Stimulated activated naive CD8-positive, alpha-beta T cell treated with anti-CD3 and anti-CD28 coated beads, Interleukin-15, amount 100 ng/mL, for 72 hours (primary cell): ENCODE data around the gene FYB2.
"Not testable (repeated sequence)": the region's sequence is repeated elsewhere in the genome, so short reads cannot be mapped to it uniquely, and the experiment has no call there.

Experiments used
- ATAC-seq: fragments of 150-1000 bp; cut with Tn5 transposase; 2 replicates; pipeline ENCODE4 v1.10.0; 2021; ENCODE audit warnings: mild to moderate bottlenecking, moderate library complexity
- DNase-seq, 2 donors: peaks; one replicate each; pipeline ENCODE4 v3.0.0; 2021 to 2022
- H3K27ac Mint-ChIP-seq, 2 donors: one replicate each; pipeline ENCODE4 v1.8.0; 2022; ENCODE audit warnings: mild to moderate bottlenecking in 2 of 2, mixed read lengths in 2 of 2, moderate library complexity in 2 of 2
- H3K27me3 Mint-ChIP-seq: one replicate; pipeline ENCODE4 v1.8.0; 2022; ENCODE audit warnings: mixed read lengths
- H3K4me1 Mint-ChIP-seq: one replicate; pipeline ENCODE4 v1.8.0; 2022; ENCODE audit warnings: mild to moderate bottlenecking, mixed read lengths
- H3K4me3 Mint-ChIP-seq, 2 donors: one replicate each; pipeline ENCODE4 v1.8.0; 2022; ENCODE audit warnings: mild to moderate bottlenecking in 2 of 2, mixed read lengths in 2 of 2, moderate library complexity in 1 of 2
- H3K9me3 Mint-ChIP-seq, 2 donors: one replicate each; pipeline ENCODE4 v1.8.0; 2022; ENCODE audit warnings: mixed read lengths in 2 of 2

Gene FYB2

GRCh38 chr1:56788102-56788501 lies 31.1 kb downstream of the FYB2 start:
- Mint-ChIP-seq H3K4me3 (no peak overlapping the region), H3K9me3 (peaks cover 0 to 4% of the 10 kb centered on the region in 2 donors), H3K27ac (no peak overlapping the region), H3K27me3 (peaks cover 33% of the 10 kb centered on the region), H3K4me1 (no peaks in the 10 kb centered on the region)
- ATAC-seq (no peak), DNase-seq (no peak)

GRCh38 chr1:56787330-56787729 lies 31.9 kb downstream of the FYB2 start:
- Mint-ChIP-seq H3K27ac (no peak overlapping the region), H3K27me3 (peaks cover 29% of the 10 kb centered on the region), H3K4me1 (no peaks in the 10 kb centered on the region), H3K9me3 (peaks cover 0 to 4% of the 10 kb centered on the region in 2 donors), H3K4me3 (no peak overlapping the region)
- ATAC-seq (no peak), DNase-seq (no peak)

- Mint-ChIP-seq H3K27ac (no peak overlapping the region), H3K27me3 (peaks cover 9% of the 10 kb centered on the region), H3K4me1 (no peaks in the 10 kb centered on the region), H3K9me3 (no peaks in the 10 kb centered on the region), H3K4me3 (no peak overlapping the region)
- no peak for DNase-seq
- ATAC-seq = no peak
Observed at GRCh38 chr1:56782773-56783172, 36.4 kb downstream of the FYB2 start.

GRCh38 chr1:56780826-56781225 lies 38.4 kb downstream of the FYB2 start:
- Mint-ChIP-seq H3K4me3 (no peak overlapping the region), H3K27me3 (peaks cover 7% of the 10 kb centered on the region), H3K9me3 (no peaks in the 10 kb centered on the region), H3K27ac (no peak overlapping the region), H3K4me1 (no peaks in the 10 kb centered on the region)
- ATAC-seq = no peak
- DNase-seq = no peak

GRCh38 chr1:56780128-56780750 lies 39.0 kb downstream of the FYB2 start:
- ATAC-seq (no peak), DNase-seq (no peak)
- no peaks in the 10 kb centered on the region for H3K9me3 Mint-ChIP-seq
- no peaks in the 10 kb centered on the region for H3K4me1 Mint-ChIP-seq
- peak overlapping the region in 1 of 2 donors; percentile 48 for H3K27ac Mint-ChIP-seq
- no peak overlapping the region for H3K4me3 Mint-ChIP-seq
- H3K27me3 Mint-ChIP-seq = peaks cover under 1% of the 10 kb centered on the region

GRCh38 chr1:56777972-56778371 lies 41.2 kb downstream of the FYB2 start:
- no peaks in the 10 kb centered on the region for H3K4me1 Mint-ChIP-seq
- no peak for ATAC-seq
- H3K4me3 Mint-ChIP-seq = no peak overlapping the region
- no peak for DNase-seq
- no peaks in the 10 kb centered on the region for H3K27me3 Mint-ChIP-seq
- H3K27ac Mint-ChIP-seq = peak overlapping the region in 1 of 2 donors; percentile 3
- H3K9me3 Mint-ChIP-seq = no peaks in the 10 kb centered on the region

- not testable (repeated sequence) for ATAC-seq
Observed at GRCh38 chr1:56774732-56775131, 44.5 kb downstream of the FYB2 start.

GRCh38 chr1:56774067-56774609 lies 45.1 kb downstream of the FYB2 start:
- H3K27ac Mint-ChIP-seq = peak overlapping the region in 1 of 2 donors; percentile 73
- H3K4me1 Mint-ChIP-seq = no peaks in the 10 kb centered on the region
- H3K9me3 Mint-ChIP-seq = no peaks in the 10 kb centered on the region
- H3K4me3 Mint-ChIP-seq = peak overlapping the region; percentile 16 to 40
- peaks cover 10% of the 10 kb centered on the region for H3K27me3 Mint-ChIP-seq
- no peak for DNase-seq
- ATAC-seq = peak; percentile 43

More at GRCh38 chr1:56774732-56775131, 44.5 kb downstream of the FYB2 start:
- H3K9me3 Mint-ChIP-seq, H3K4me1 Mint-ChIP-seq, H3K27me3 Mint-ChIP-seq, DNase-seq, H3K4me3 Mint-ChIP-seq: not testable (repeated sequence)
- H3K27ac Mint-ChIP-seq = peak overlapping the region in 1 of 2 donors; percentile 73

GRCh38 chr1:56773341-56774066 lies 45.7 kb downstream of the FYB2 start:
- Mint-ChIP-seq H3K27me3 (peaks cover 16% of the 10 kb centered on the region), H3K27ac (peak overlapping the region in 1 of 2 donors; percentile 13), H3K4me3 (peak overlapping the region in 1 of 2 donors; percentile 30), H3K4me1 (no peaks in the 10 kb centered on the region), H3K9me3 (no peaks in the 10 kb centered on the region)
- DNase-seq (no peak), ATAC-seq (no peak)

GRCh38 chr1:56771717-56772116 lies 47.5 kb downstream of the FYB2 start:
- no peaks in the 10 kb centered on the region for H3K4me1 Mint-ChIP-seq
- ATAC-seq (no peak), DNase-seq (no peak)
- H3K9me3 Mint-ChIP-seq = no peaks in the 10 kb centered on the region
- H3K27me3 Mint-ChIP-seq = peaks cover 32% of the 10 kb centered on the region
- no peak overlapping the region for H3K4me3 Mint-ChIP-seq
- H3K27ac Mint-ChIP-seq = no peak overlapping the region

- Mint-ChIP-seq H3K27me3 (peaks cover 26% of the 10 kb centered on the region), H3K4me3 (no peak overlapping the region), H3K4me1 (no peaks in the 10 kb centered on the region), H3K9me3 (no peaks in the 10 kb centered on the region), H3K27ac (no peak overlapping the region)
- DNase-seq (no peak), ATAC-seq (no peak)
Observed at GRCh38 chr1:56758794-56759193, 60.4 kb downstream of the FYB2 start.

GRCh38 chr1:56758135-56758534 lies 61.1 kb downstream of the FYB2 start:
- H3K9me3 Mint-ChIP-seq = no peaks in the 10 kb centered on the region
- ATAC-seq = no peak
- H3K27ac Mint-ChIP-seq = no peak overlapping the region

GRCh38 chr1:56755911-56756310 lies 63.3 kb downstream of the FYB2 start:
- no peak for DNase-seq
- no peak for ATAC-seq
- Mint-ChIP-seq H3K27me3 (peaks cover 33% of the 10 kb centered on the region), H3K4me3 (no peak overlapping the region), H3K4me1 (no peaks in the 10 kb centered on the region), H3K9me3 (no peaks in the 10 kb centered on the region), H3K27ac (no peak overlapping the region)

More at GRCh38 chr1:56758135-56758534, 61.1 kb downstream of the FYB2 start:
- no peak for DNase-seq
- Mint-ChIP-seq H3K4me1 (no peaks in the 10 kb centered on the region), H3K4me3 (no peak overlapping the region), H3K27me3 (peaks cover 27% of the 10 kb centered on the region)

GRCh38 chr1:56754708-56755479 lies 64.3 kb downstream of the FYB2 start:
- no peak overlapping the region for H3K4me3 Mint-ChIP-seq
- DNase-seq = no peak
- no peaks in the 10 kb centered on the region for H3K4me1 Mint-ChIP-seq
- H3K27me3 Mint-ChIP-seq = peaks cover 33% of the 10 kb centered on the region
- no peak for ATAC-seq
- no peak overlapping the region for H3K27ac Mint-ChIP-seq
- H3K9me3 Mint-ChIP-seq = no peaks in the 10 kb centered on the region

GRCh38 chr1:56745231-56745630 lies 74.0 kb downstream of the FYB2 start:
- Mint-ChIP-seq H3K4me1 (no peaks in the 10 kb centered on the region), H3K9me3 (peaks cover 0 to 5% of the 10 kb centered on the region in 2 donors), H3K27me3 (peaks cover 9% of the 10 kb centered on the region), H3K4me3 (no peak overlapping the region), H3K27ac (no peak overlapping the region)
- ATAC-seq = no peak
- DNase-seq = no peak
